ENCODE results near the gene NEURL2. TPM values are rescaled to one million over a fixed set of nuclear protein-coding genes. Genes with fewer than 3 reads are reported as not detected.

Gene NEURL2
- polyA plus RNA-seq, 3 donors: 0.14 to 1.1 TPM; not detected in 1

DNA sequence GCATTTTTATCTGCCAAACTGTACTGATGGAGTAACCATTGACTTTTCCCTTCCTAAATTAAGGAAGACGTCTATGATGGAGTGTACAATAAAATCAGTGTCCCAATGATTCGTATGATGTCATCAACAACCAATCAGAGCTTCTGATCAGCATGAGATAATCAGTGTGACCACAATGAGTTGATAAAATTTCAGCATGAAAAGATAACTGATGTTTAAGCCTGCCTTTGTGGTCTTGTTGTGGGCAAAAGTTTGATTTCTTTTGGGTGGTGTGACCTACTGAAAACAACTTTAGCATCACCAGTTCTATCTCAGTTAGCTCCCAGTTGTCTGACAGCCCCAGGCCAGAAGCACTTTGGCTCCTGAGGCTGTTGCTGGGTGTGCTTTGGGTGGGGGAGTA, 46.8 kb upstream of the NEURL2 start:
- Histone ChIP-seq H3K9ac (ENCODE audit: insufficient read depth, low read length, poor library complexity, severe bottlenecking) (no peak overlapping the region), H3K27ac (ENCODE audit: low read depth in 1 of 2, low read length in 2 of 2) (no peak overlapping the region), H3K79me2 (ENCODE audit: insufficient read depth, low read length) (peaks cover 54% of the 10 kb centered on the region), H2AFZ (ENCODE audit: insufficient read depth, low read depth, low read length, poor library complexity, severe bottlenecking) (no peak overlapping the region), H3K4me3 (replicated peaks in 1 of 3; ENCODE audit: low read depth in 2 of 3, low read length in 3 of 3) (no peak overlapping the region), H4K20me1 (ENCODE audit: insufficient read depth, low read length) (peaks cover 36% of the 10 kb centered on the region), H3K9me3 (replicated peaks in 1 of 2; ENCODE audit: control insufficient read depth in 1 of 2, insufficient read depth in 1 of 2, low read length in 2 of 2) (no peaks in the 10 kb centered on the region), H3K36me3 (replicated peaks in 1 of 2; ENCODE audit: control insufficient read depth in 1 of 2, insufficient read depth in 2 of 2, low read length in 2 of 2) (peaks cover 53 to 57% of the 10 kb centered on the region in 2 donors), H3K4me1 (ENCODE audit: control insufficient read depth in 1 of 2, insufficient read depth in 2 of 2, low read length in 2 of 2) (peaks cover 16 to 21% of the 10 kb centered on the region in 2 donors), H3K4me2 (replicated peaks; ENCODE audit: extremely low read depth, low read length, poor library complexity, severe bottlenecking) (no peak overlapping the region), H3K27me3 (ENCODE audit: control insufficient read depth in 2 of 2, insufficient read depth in 2 of 2, low read length in 2 of 2) (no peaks in the 10 kb centered on the region)
- H3K27me3 Mint-ChIP-seq (ENCODE audit: low read depth in 3 of 3): no peaks in the 10 kb centered on the region
- no peak overlapping the region for H3K4me3 Mint-ChIP-seq
- TF ChIP-seq, protein P1, sequence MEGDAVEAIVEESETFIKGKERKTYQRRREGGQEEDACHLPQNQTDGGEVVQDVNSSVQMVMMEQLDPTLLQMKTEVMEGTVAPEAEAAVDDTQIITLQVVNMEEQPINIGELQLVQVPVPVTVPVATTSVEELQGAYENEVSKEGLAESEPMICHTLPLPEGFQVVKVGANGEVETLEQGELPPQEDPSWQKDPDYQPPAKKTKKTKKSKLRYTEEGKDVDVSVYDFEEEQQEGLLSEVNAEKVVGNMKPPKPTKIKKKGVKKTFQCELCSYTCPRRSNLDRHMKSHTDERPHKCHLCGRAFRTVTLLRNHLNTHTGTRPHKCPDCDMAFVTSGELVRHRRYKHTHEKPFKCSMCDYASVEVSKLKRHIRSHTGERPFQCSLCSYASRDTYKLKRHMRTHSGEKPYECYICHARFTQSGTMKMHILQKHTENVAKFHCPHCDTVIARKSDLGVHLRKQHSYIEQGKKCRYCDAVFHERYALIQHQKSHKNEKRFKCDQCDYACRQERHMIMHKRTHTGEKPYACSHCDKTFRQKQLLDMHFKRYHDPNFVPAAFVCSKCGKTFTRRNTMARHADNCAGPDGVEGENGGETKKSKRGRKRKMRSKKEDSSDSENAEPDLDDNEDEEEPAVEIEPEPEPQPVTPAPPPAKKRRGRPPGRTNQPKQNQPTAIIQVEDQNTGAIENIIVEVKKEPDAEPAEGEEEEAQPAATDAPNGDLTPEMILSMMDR (IDR thresholded peaks at IDR 0.05): no peak
- peaks cover 0 to 2% (median 0%) of the 10 kb centered on the region in 7 donors for H3K9me3 Mint-ChIP-seq
- peaks cover 40 to 65% of the 10 kb centered on the region in 2 donors for H3K36me3 Mint-ChIP-seq
- H3K27ac Mint-ChIP-seq: peak overlapping the region in 2 of 7 donors; percentile 58 to 75
- whole genome bisulfite sequencing (ENCODE audit: insufficient coverage): no CpG with 5 or more reads among the region's 2 CpGs
- intact Hi-C loops (cut with micrococcal nuclease): loop anchor here (10.0 kb wide), 2 partner anchors 123 to 133 kb away; partner anchors contain the start of gene UBE2C (in 1 of the 2)
- no peak for DNase-seq
- peaks cover 15% of the 10 kb centered on the region for H3K4me1 Mint-ChIP-seq

DNA sequence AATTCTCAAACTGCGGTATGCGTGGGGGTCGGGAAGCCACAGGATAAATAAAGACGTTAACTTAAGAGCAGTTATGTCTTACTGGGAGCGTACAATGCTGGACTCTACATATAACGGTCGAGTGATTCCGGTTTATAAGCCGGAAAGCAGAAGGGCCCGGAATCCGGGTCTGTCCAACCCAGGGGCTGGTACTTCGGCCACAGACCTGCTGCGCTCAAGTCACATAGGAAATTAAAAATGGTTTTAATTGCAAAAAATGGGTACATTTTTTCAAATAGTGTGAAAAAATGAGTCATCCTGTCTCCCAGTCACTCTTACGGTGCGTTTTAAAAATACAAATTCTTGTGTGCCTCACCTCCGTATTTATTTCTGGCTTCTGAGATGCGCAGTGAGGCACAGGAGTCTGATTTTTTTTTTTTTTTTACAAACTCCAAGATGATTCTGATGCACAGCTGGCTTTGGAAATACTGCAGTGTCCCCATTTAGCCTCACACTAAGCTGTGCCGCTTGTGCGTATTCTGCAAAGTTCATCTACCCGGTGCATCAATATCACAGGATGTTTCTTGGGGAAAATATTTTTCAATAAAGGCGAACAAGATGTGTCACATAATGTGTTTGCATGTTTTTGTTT, 44.5 kb upstream of the NEURL2 start:
- H3K4me3 ChIP-seq (replicated peaks in 1 of 3; ENCODE audit: low read depth in 2 of 3, low read length in 3 of 3): peak overlapping the region; percentile 98 to 100 (median 98)
- WGBS (ENCODE audit: insufficient coverage): 5% methylated on average over 13 of the region's 21 CpGs
- H3K36me3 Mint-ChIP-seq: peaks cover 33 to 48% of the 10 kb centered on the region in 2 donors
- peak overlapping the region; percentile 99 for H3K9ac ChIP-seq (ENCODE audit: insufficient read depth, low read length, poor library complexity, severe bottlenecking)
- intact Hi-C loops (cut with micrococcal nuclease): loop anchor here (2.0 to 10.0 kb wide), 5 partner anchors 25 to 131 kb away; partner anchors contain the start of genes CTSA (in 1 of the 2), NEURL2 (in 1 of the 2), UBE2C (in 1 of the 2) and ZNF335 (in 1 of the 2)
- H3K4me2 ChIP-seq (replicated peaks; ENCODE audit: extremely low read depth, low read length, poor library complexity, severe bottlenecking): peak overlapping the region; percentile 96
- H3K9me3 ChIP-seq (replicated peaks in 1 of 2; ENCODE audit: control insufficient read depth in 1 of 2, insufficient read depth in 1 of 2, low read length in 2 of 2): no peaks in the 10 kb centered on the region
- H3K27ac ChIP-seq (ENCODE audit: low read depth in 1 of 2, low read length in 2 of 2): peak overlapping the region; percentile 95
- H3K27ac Mint-ChIP-seq: peak overlapping the region; percentile 91 to 98 (median 96)
- TF ChIP-seq, protein P1 (IDR thresholded peaks at IDR 0.05): no peak
- no peak for DNase-seq
- peaks cover 16 to 21% of the 10 kb centered on the region in 2 donors for H3K4me1 ChIP-seq (ENCODE audit: control insufficient read depth in 1 of 2, insufficient read depth in 2 of 2, low read length in 2 of 2)
- H3K79me2 ChIP-seq (ENCODE audit: insufficient read depth, low read length): peaks cover 57% of the 10 kb centered on the region
- no peaks in the 10 kb centered on the region for H3K27me3 Mint-ChIP-seq (ENCODE audit: low read depth in 3 of 3)
- H3K4me3 Mint-ChIP-seq: peak overlapping the region; percentile 93 to 98
- peaks cover 15% of the 10 kb centered on the region for H3K4me1 Mint-ChIP-seq
- peaks cover 36% of the 10 kb centered on the region for H4K20me1 ChIP-seq (ENCODE audit: insufficient read depth, low read length)
- H3K27me3 ChIP-seq (ENCODE audit: control insufficient read depth in 2 of 2, insufficient read depth in 2 of 2, low read length in 2 of 2): no peaks in the 10 kb centered on the region
- peak overlapping the region; percentile 81 for H2AFZ ChIP-seq (ENCODE audit: insufficient read depth, low read depth, low read length, poor library complexity, severe bottlenecking)
- peaks cover 0 to 2% (median 0%) of the 10 kb centered on the region in 7 donors for H3K9me3 Mint-ChIP-seq
- H3K36me3 ChIP-seq (replicated peaks in 1 of 2; ENCODE audit: control insufficient read depth in 1 of 2, insufficient read depth in 2 of 2, low read length in 2 of 2): peaks cover 35 to 38% of the 10 kb centered on the region in 2 donors
